ENCODE results near the gene MAST4. TPM values are rescaled to one million over a fixed set of nuclear protein-coding genes. Genes with fewer than 3 reads are reported as not detected.

MAST4 gene
- total and polyA plus RNA-seq, 2 donors from 2014 or later, result 27.3 to 31.4 TPM

DNA sequence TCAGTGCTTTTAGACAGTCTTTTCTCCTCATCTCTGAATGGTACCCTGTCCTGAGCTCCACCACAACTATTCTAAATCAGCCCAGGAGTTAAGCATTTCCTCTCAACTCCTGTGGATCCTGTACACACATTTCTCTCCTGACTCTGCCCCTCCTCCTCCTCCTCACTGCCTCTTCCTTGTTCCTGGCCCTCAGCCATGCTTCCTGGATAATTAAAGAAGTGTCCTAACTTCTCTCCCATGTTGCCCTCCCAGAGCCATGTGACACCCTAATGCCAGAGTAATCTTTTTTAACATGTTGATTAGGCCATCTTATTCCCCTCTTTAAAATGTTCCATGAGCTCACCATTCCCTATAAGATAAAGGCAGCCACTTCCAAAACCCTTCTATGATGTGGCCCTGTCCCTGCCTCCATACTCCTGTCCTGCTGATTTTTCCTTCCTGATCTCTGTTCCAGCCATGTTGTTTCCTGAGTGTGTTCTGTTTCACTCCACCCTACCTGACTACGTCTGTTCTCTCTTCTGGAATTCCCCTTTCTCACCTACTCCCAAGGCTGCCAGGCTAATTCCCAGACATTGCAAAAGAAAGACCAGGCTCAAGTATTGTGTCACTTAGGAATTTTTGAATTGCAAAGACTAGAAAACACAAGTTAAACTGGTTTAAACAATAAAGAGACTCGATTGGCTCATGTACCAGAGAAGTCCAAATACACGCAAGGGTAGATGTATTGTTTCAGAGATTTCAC lies 295.2 kb downstream of the MAST4 start:
- Histone ChIP-seq H3K4me3 (ENCODE audit: low read length in 3 of 3) (no peak overlapping the region), H3K4me1 (ENCODE audit: control insufficient read depth in 2 of 3, insufficient read depth in 2 of 3, low read depth in 1 of 3, low read length in 3 of 3) (peaks cover 0 to 10% (median 2%) of the 10 kb centered on the region in 3 donors), H3K36me3 (ENCODE audit: control insufficient read depth in 2 of 3, insufficient read depth in 3 of 3, low read length in 3 of 3) (no peaks in the 10 kb centered on the region), H3K9ac (ENCODE audit: low read length in 3 of 3) (no peak overlapping the region), H3K27me3 (ENCODE audit: control insufficient read depth, insufficient read depth, low read length) (no peaks in the 10 kb centered on the region), H3K27ac (ENCODE audit: low read depth in 2 of 2, low read length in 2 of 2) (no peak overlapping the region), H3K9me3 (ENCODE audit: control insufficient read depth in 2 of 3, insufficient read depth in 1 of 3, low read length in 3 of 3) (no peaks in the 10 kb centered on the region)
- TF ChIP-seq, protein P1, sequence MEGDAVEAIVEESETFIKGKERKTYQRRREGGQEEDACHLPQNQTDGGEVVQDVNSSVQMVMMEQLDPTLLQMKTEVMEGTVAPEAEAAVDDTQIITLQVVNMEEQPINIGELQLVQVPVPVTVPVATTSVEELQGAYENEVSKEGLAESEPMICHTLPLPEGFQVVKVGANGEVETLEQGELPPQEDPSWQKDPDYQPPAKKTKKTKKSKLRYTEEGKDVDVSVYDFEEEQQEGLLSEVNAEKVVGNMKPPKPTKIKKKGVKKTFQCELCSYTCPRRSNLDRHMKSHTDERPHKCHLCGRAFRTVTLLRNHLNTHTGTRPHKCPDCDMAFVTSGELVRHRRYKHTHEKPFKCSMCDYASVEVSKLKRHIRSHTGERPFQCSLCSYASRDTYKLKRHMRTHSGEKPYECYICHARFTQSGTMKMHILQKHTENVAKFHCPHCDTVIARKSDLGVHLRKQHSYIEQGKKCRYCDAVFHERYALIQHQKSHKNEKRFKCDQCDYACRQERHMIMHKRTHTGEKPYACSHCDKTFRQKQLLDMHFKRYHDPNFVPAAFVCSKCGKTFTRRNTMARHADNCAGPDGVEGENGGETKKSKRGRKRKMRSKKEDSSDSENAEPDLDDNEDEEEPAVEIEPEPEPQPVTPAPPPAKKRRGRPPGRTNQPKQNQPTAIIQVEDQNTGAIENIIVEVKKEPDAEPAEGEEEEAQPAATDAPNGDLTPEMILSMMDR (IDR thresholded peaks at IDR 0.05; ENCODE audit: borderline replicate concordance, extremely low read depth, insufficient read depth), result no peak
- DNase-seq (no peak), FAIRE-seq (no peak)
- intact Hi-C loops (cut with DNase I), result no loop called here

DNA sequence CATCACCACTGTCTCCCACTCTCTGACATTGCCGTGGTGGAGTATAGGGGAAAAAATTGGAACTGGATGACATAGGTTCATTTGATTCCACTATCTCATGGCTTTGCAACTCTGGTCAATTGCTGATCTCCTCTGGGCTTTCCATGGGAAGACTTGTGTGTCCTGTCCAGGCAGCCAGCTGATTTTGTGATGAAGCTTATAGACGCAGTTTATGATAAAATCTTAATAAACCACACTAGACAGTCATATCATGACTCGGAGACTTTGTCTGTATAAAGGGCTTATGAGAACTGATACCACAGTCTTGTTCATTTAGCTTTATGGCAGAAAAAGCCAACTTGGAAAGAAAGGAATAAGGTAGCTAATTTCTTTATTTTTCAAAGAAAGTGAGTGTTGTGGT lies 296.5 kb downstream of the MAST4 start:
- no peak for FAIRE-seq
- intact Hi-C loops (cut with DNase I), result no loop called here

GRCh38 chr5:66894480-66895240 lies 298.5 kb downstream of the MAST4 start:
- H3K4me3 ChIP-seq (ENCODE audit: low read length in 3 of 3), result no peak overlapping the region
- no peak for FAIRE-seq
- H3K9ac ChIP-seq (ENCODE audit: low read length in 3 of 3), result no peak overlapping the region

More for the DNA sequence above, 296.5 kb downstream of the MAST4 start:
- DNase-seq, result no peak
- Histone ChIP-seq H3K4me1 (ENCODE audit: control insufficient read depth in 2 of 3, insufficient read depth in 2 of 3, low read depth in 1 of 3, low read length in 3 of 3) (peaks cover 0 to 10% (median 2%) of the 10 kb centered on the region in 3 donors), H3K4me3 (ENCODE audit: low read length in 3 of 3) (no peak overlapping the region), H3K9ac (ENCODE audit: low read length in 3 of 3) (no peak overlapping the region), H3K27me3 (ENCODE audit: control insufficient read depth, insufficient read depth, low read length) (no peaks in the 10 kb centered on the region), H3K27ac (ENCODE audit: low read depth in 2 of 2, low read length in 2 of 2) (no peak overlapping the region), H3K9me3 (ENCODE audit: control insufficient read depth in 2 of 3, insufficient read depth in 1 of 3, low read length in 3 of 3) (no peaks in the 10 kb centered on the region), H3K36me3 (ENCODE audit: control insufficient read depth in 2 of 3, insufficient read depth in 3 of 3, low read length in 3 of 3) (no peaks in the 10 kb centered on the region)
- TF ChIP-seq, protein P1 (IDR thresholded peaks at IDR 0.05; ENCODE audit: borderline replicate concordance, extremely low read depth, insufficient read depth), result no peak

More at GRCh38 chr5:66894480-66895240, 298.5 kb downstream of the MAST4 start:
- intact Hi-C loops (cut with DNase I), result no loop called here
- Histone ChIP-seq H3K36me3 (ENCODE audit: control insufficient read depth in 2 of 3, insufficient read depth in 3 of 3, low read length in 3 of 3) (no peaks in the 10 kb centered on the region), H3K27ac (ENCODE audit: low read depth in 2 of 2, low read length in 2 of 2) (no peak overlapping the region), H3K9me3 (ENCODE audit: control insufficient read depth in 2 of 3, insufficient read depth in 1 of 3, low read length in 3 of 3) (no peaks in the 10 kb centered on the region), H3K4me1 (ENCODE audit: control insufficient read depth in 2 of 3, insufficient read depth in 2 of 3, low read depth in 1 of 3, low read length in 3 of 3) (peaks cover 0 to 8% (median 2%) of the 10 kb centered on the region in 3 donors), H3K27me3 (ENCODE audit: control insufficient read depth, insufficient read depth, low read length) (no peaks in the 10 kb centered on the region)
- peak in 1 of 5 donors; percentile 15 for DNase-seq
- TF ChIP-seq, protein P1 (IDR thresholded peaks at IDR 0.05; ENCODE audit: borderline replicate concordance, extremely low read depth, insufficient read depth), result no peak
